WTC11 (cell line): ENCODE measurements around the gene NKX3-2. TPM values are rescaled to one million over a fixed set of nuclear protein-coding genes. Genes with fewer than 3 reads are reported as not detected.

Experiments used
- ATAC-seq: fragments of 200-7000 bp; cut with Tn5 transposase; 2 replicates; pipeline ENCODE4 v1.10.0; 2021; ENCODE audit warnings: mild to moderate bottlenecking, moderate library complexity
- CTCF ChIA-PET: fragments of 300-600 bp; sonication (Branson Sonifier 250); formaldehyde crosslinking; loops from one replicate; lab custom pipeline; 2021; ENCODE audit warnings: antibody characterized with exemption; lab: Charles Lee
- POLR2A ChIA-PET: fragments of 350-600 bp; sonication (Branson Sonifier 250); formaldehyde crosslinking; loops from one replicate; lab custom pipeline; 2021; ENCODE audit warnings: antibody characterized with exemption; lab: Charles Lee
- DNase-seq: peaks from one replicate; pipeline ENCODE4 v3.0.0; 2021; ENCODE audit warnings: low spot score
- H3K27ac Mint-ChIP-seq: 2 replicates; pipeline ENCODE4 v1.8.0; 2021; ENCODE audit warnings: mixed read lengths
- H3K27me3 Mint-ChIP-seq: 2 replicates; pipeline ENCODE4 v1.8.0; 2021; ENCODE audit warnings: low read depth, mild to moderate bottlenecking, moderate library complexity, mixed read lengths
- H3K36me3 Mint-ChIP-seq: 2 replicates; pipeline ENCODE4 v1.8.0; 2021; ENCODE audit warnings: mixed read lengths
- H3K4me1 Mint-ChIP-seq: 2 replicates; pipeline ENCODE4 v1.8.0; 2022; ENCODE audit warnings: mixed read lengths
- H3K4me3 Mint-ChIP-seq: 2 replicates; pipeline ENCODE4 v1.8.0; 2021; ENCODE audit warnings: mild to moderate bottlenecking, moderate library complexity, mixed read lengths
- H3K9me3 Mint-ChIP-seq: 2 replicates; pipeline ENCODE4 v1.8.0; 2021; ENCODE audit warnings: mixed read lengths
- ATF2 ChIP-seq: sonication (generic); formaldehyde crosslinking; IDR thresholded peaks from 2 replicates; pipeline ENCODE4 v1.8.1; 2022; ENCODE audit warnings: low read depth, missing genetic modification reagents, borderline replicate concordance
- ATF3 ChIP-seq: sonication (generic); formaldehyde crosslinking; conservative IDR thresholded peaks from 2 replicates; pipeline ENCODE4 v1.8.1; 2022; ENCODE audit warnings: mild to moderate bottlenecking, missing genetic modification reagents
- E2F4 ChIP-seq: sonication (generic); formaldehyde crosslinking; IDR thresholded peaks from 2 replicates; pipeline ENCODE4 v1.8.1; 2022; ENCODE audit warnings: low read depth, mild to moderate bottlenecking, moderate library complexity, missing genetic modification reagents, borderline replicate concordance
- ETV6 ChIP-seq: sonication (generic); formaldehyde crosslinking; IDR thresholded peaks from 2 replicates; pipeline ENCODE4 v1.8.1; 2022; ENCODE audit warnings: mild to moderate bottlenecking, missing genetic modification reagents
- FOXJ3 ChIP-seq: sonication (generic); formaldehyde crosslinking; IDR thresholded peaks from 2 replicates; pipeline ENCODE4 v1.9.0; 2021; ENCODE audit warnings: missing genetic modification reagents, mild to moderate bottlenecking, borderline replicate concordance
- GABPB1 ChIP-seq: sonication (generic); formaldehyde crosslinking; IDR thresholded peaks from 2 replicates; pipeline ENCODE4 v1.8.1; 2023; ENCODE audit warnings: mild to moderate bottlenecking, missing genetic modification reagents
- NFE2L1 ChIP-seq: sonication (generic); formaldehyde crosslinking; IDR thresholded peaks from 2 replicates; pipeline ENCODE4 v1.8.1; 2023; ENCODE audit warnings: missing genetic modification reagents
- RELA ChIP-seq: sonication (generic); formaldehyde crosslinking; IDR thresholded peaks from 2 replicates; pipeline ENCODE4 v1.8.1; 2022; ENCODE audit warnings: missing genetic modification reagents, mild to moderate bottlenecking, borderline replicate concordance
- SMAD3 ChIP-seq: sonication (generic); formaldehyde crosslinking; IDR thresholded peaks from 2 replicates; pipeline ENCODE4 v1.8.0; 2022; ENCODE audit warnings: missing genetic modification reagents, mild to moderate bottlenecking, borderline replicate concordance
- SP1 ChIP-seq: sonication (generic); formaldehyde crosslinking; conservative IDR thresholded peaks from 2 replicates; pipeline ENCODE4 v1.8.1; 2022; ENCODE audit warnings: missing genetic modification reagents
- ZNF121 ChIP-seq: sonication (generic); formaldehyde crosslinking; IDR thresholded peaks from 2 replicates; pipeline ENCODE4 v1.8.0; 2023; ENCODE audit warnings: missing genetic modification reagents
- ZNF423 ChIP-seq: fragments of 250-450 bp; sonication (Bioruptor Pico); IDR thresholded peaks from 2 replicates; pipeline ENCODE4 v2.1.2; 2022; ENCODE audit warnings: mild to moderate bottlenecking, moderate library complexity
- ZNF671 ChIP-seq: fragments of 250-450 bp; sonication (Bioruptor Pico); IDR thresholded peaks from 2 replicates; pipeline ENCODE4 v1.8.0; 2021; ENCODE audit warnings: mild to moderate bottlenecking
- ZSCAN18 ChIP-seq: fragments of 250-450 bp; sonication (Bioruptor Pico); IDR thresholded peaks from 2 replicates; pipeline ENCODE4 v2.1.2; 2022; ENCODE audit warnings: mild to moderate bottlenecking, moderate library complexity
- total RNA-seq: library from RNA; stranded (reverse); gene quantifications from 3 replicates; pipeline ENCODE4 v1.2.3, GENCODE V29; 2021
- TF ChIP-seq, protein P1 (sequence below): fragments of 250-450 bp; sonication (Bioruptor Pico); IDR thresholded peaks from 2 replicates; pipeline ENCODE4 v1.9.0; 2021; ENCODE audit warnings: moderate library complexity, mild to moderate bottlenecking, inconsistent platforms, borderline replicate concordance
- TF ChIP-seq, protein P2 (sequence below): sonication (generic); formaldehyde crosslinking; IDR thresholded peaks from 2 replicates; pipeline ENCODE4 v1.8.0; 2023; ENCODE audit warnings: missing genetic modification reagents, mild to moderate bottlenecking, borderline replicate concordance

NKX3-2 gene
- total RNA-seq, 1 experiment from 2014 or later = 0.07 TPM

- TF ChIP-seq E2F4 (CRISPR knock-in tag) (no peak), ATF2 (no peak)
Observed at GRCh38 chr4:13495753-13496152, 48.6 kb downstream of the NKX3-2 start (continued).

- TF ChIP-seq ZNF121 (CRISPR knock-in tag) = no peak
- no peak for TF ChIP-seq ATF2
- no peak for TF ChIP-seq GABPB1 (CRISPR knock-in tag)
- no peak for TF ChIP-seq ZSCAN18
- no peak for TF ChIP-seq SMAD3 (CRISPR knock-in tag)
- TF ChIP-seq ATF3 (CRISPR knock-in tag) = no peak
- TF ChIP-seq SP1 (CRISPR knock-in tag) = no peak
- TF ChIP-seq FOXJ3 (CRISPR knock-in tag) = no peak
- TF ChIP-seq, protein P1, sequence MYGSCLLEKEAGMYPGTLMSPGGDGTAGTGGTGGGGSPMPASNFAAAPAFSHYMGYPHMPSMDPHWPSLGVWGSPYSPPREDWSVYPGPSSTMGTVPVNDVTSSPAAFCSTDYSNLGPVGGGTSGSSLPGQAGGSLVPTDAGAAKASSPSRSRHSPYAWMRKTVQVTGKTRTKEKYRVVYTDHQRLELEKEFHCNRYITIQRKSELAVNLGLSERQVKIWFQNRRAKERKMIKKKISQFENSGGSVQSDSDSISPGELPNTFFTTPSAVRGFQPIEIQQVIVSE (CRISPR knock-in tag) = no peak
- no peak for TF ChIP-seq ZNF671 (CRISPR knock-in tag)
- no peak for TF ChIP-seq NFE2L1 (CRISPR knock-in tag)
- TF ChIP-seq, protein P2, sequence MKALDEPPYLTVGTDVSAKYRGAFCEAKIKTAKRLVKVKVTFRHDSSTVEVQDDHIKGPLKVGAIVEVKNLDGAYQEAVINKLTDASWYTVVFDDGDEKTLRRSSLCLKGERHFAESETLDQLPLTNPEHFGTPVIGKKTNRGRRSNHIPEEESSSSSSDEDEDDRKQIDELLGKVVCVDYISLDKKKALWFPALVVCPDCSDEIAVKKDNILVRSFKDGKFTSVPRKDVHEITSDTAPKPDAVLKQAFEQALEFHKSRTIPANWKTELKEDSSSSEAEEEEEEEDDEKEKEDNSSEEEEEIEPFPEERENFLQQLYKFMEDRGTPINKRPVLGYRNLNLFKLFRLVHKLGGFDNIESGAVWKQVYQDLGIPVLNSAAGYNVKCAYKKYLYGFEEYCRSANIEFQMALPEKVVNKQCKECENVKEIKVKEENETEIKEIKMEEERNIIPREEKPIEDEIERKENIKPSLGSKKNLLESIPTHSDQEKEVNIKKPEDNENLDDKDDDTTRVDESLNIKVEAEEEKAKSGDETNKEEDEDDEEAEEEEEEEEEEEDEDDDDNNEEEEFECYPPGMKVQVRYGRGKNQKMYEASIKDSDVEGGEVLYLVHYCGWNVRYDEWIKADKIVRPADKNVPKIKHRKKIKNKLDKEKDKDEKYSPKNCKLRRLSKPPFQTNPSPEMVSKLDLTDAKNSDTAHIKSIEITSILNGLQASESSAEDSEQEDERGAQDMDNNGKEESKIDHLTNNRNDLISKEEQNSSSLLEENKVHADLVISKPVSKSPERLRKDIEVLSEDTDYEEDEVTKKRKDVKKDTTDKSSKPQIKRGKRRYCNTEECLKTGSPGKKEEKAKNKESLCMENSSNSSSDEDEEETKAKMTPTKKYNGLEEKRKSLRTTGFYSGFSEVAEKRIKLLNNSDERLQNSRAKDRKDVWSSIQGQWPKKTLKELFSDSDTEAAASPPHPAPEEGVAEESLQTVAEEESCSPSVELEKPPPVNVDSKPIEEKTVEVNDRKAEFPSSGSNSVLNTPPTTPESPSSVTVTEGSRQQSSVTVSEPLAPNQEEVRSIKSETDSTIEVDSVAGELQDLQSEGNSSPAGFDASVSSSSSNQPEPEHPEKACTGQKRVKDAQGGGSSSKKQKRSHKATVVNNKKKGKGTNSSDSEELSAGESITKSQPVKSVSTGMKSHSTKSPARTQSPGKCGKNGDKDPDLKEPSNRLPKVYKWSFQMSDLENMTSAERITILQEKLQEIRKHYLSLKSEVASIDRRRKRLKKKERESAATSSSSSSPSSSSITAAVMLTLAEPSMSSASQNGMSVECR = no peak
- no peak for TF ChIP-seq ZNF423 (CRISPR knock-in tag)
- TF ChIP-seq ETV6 = no peak
- no peak for TF ChIP-seq RELA (CRISPR knock-in tag)
Observed at GRCh38 chr4:13493793-13494192, 50.5 kb downstream of the NKX3-2 start.

More at GRCh38 chr4:13493793-13494192, 50.5 kb downstream of the NKX3-2 start:
- Mint-ChIP-seq H3K4me1 (no peaks in the 10 kb centered on the region), H3K4me3 (no peak overlapping the region), H3K36me3 (no peaks in the 10 kb centered on the region), H3K27me3 (peaks cover 2% of the 10 kb centered on the region; the same call in 1 of the 2 replicates), H3K9me3 (peaks cover 14% of the 10 kb centered on the region), H3K27ac (no peak overlapping the region)
- ChIA-PET POLR2A (no interaction called here), CTCF (no interaction called here)
- no peak for ATAC-seq
- DNase-seq = no peak
